OCI-LY3 (cell line): ENCODE measurements around the gene GTPBP6.
"Not testable (repeated sequence)": the region's sequence is repeated elsewhere in the genome, so short reads cannot be mapped to it uniquely, and the experiment has no call there.

Experiments used
- CTCF ChIP-seq: fragments of 200-600, 300-600 bp; sonication (generic); IDR thresholded peaks from 2 replicates; pipeline ENCODE4 v1.5.1; 2014; ENCODE audit warnings: antibody characterized with exemption, low read length, low read depth
- EZH2phosphoT487 ChIP-seq: fragments of 200-600 bp; shearing (Covaris generic); IDR thresholded peaks from 2 replicates; pipeline ENCODE4 v1.6.1; 2018; ENCODE audit warnings: antibody characterized with exemption, mixed run types, low read depth

- not testable (repeated sequence) for TF ChIP-seq CTCF, EZH2phosphoT487
These were observed 36.5 kb downstream of the GTPBP6 start for GRCh38 chrX:282000-282681.
